Sigmoid colon (tissue), 4 donors: ENCODE results near the gene ITPK1.

Experiments used
- CTCF ChIP-seq, 4 experiments: fragments of 450-650 bp in 3 of 4; fragments of 200-600 bp in 1 of 4; IDR thresholded peaks; one replicate each; pipeline ENCODE4 v1.5.1; 2016 to 2019; ENCODE audit warnings: antibody characterized with exemption in 4 of 4, mild to moderate bottlenecking in 3 of 4, moderate library complexity in 2 of 4
- POLR2A ChIP-seq, 2 donors: fragments of 450-650 bp; IDR thresholded peaks; one replicate each; pipeline ENCODE4 v1.6.1; 2016; ENCODE audit warnings: antibody characterized with exemption in 2 of 2, mild to moderate bottlenecking in 2 of 2, moderate library complexity in 2 of 2
- POLR2AphosphoS5 ChIP-seq, 4 donors: sonication (generic); formaldehyde crosslinking; IDR thresholded peaks; one replicate each; pipeline ENCODE4 v1.6.1; 2017; ENCODE audit warnings: antibody characterized with exemption in 4 of 4

GRCh38 chr14:92916201-92916600, 199.5 kb downstream of the ITPK1 start:
- no peak for TF ChIP-seq POLR2A (IDR thresholded peaks at IDR 0.05)
- no peak for TF ChIP-seq CTCF (IDR thresholded peaks at IDR 0.05)
- TF ChIP-seq POLR2AphosphoS5 (IDR thresholded peaks at IDR 0.05): no peak
